HEK293T (cell line): Measurements from ENCODE around the gene CMTM1.

ENCODE experiments used
- CTCF ChIA-PET: fragments of 350-600 bp; formaldehyde crosslinking; extraction: SDS; loops from one replicate; lab custom pipeline; 2021; ENCODE audit warnings: antibody characterized with exemption, inconsistent platforms; lab: Yijun Ruan, JAX
- POLR2A ChIA-PET: fragments of 350-600 bp; formaldehyde crosslinking; extraction: SDS; loops from one replicate; lab custom pipeline; 2020; ENCODE audit warnings: antibody characterized with exemption, inconsistent platforms; lab: Yijun Ruan, JAX
- DNase-seq: peaks from one replicate; pipeline ENCODE4 v3.0.0; 2012; ENCODE audit warnings: mixed read lengths; ENCODE audit errors: extremely low spot score
- ARNT ChIP-seq: fragments of 450-650 bp; IDR thresholded peaks from 2 replicates; pipeline ENCODE4 v1.6.1; 2017; ENCODE audit warnings: mild to moderate bottlenecking
- BHLHE40 ChIP-seq: fragments of 450-650 bp; IDR thresholded peaks from 2 replicates; pipeline ENCODE4 v1.6.1; 2016; ENCODE audit warnings: mild to moderate bottlenecking, moderate library complexity, borderline replicate concordance
- CTBP1 ChIP-seq: fragments of 450-650 bp; IDR thresholded peaks from 2 replicates; pipeline ENCODE4 v1.6.1; 2016; ENCODE audit warnings: borderline replicate concordance
- ELF4 ChIP-seq: fragments of 450-650 bp; IDR thresholded peaks from 2 replicates; pipeline ENCODE4 v1.6.1; 2017; ENCODE audit warnings: antibody characterized with exemption
- FOXA1 ChIP-seq: fragments of 450-650 bp; IDR thresholded peaks from 2 replicates; pipeline ENCODE4 v1.6.1; 2016; ENCODE audit warnings: mild to moderate bottlenecking
- FOXK2 ChIP-seq: fragments of 450-650 bp; IDR thresholded peaks from 2 replicates; pipeline ENCODE4 v1.6.1; 2016; ENCODE audit warnings: mild to moderate bottlenecking
- FOXM1 ChIP-seq: fragments of 450-650 bp; IDR thresholded peaks from 2 replicates; pipeline ENCODE4 v1.6.1; 2017; ENCODE audit warnings: mild to moderate bottlenecking, borderline replicate concordance
- HDGF ChIP-seq: fragments of 450-650 bp; IDR thresholded peaks from 2 replicates; pipeline ENCODE4 v1.6.1; 2017; ENCODE audit warnings: antibody characterized with exemption, borderline replicate concordance
- L3MBTL2 ChIP-seq: fragments of 450-650 bp; conservative IDR thresholded peaks from 2 replicates; pipeline ENCODE4 v1.6.1; 2016; ENCODE audit warnings: mild to moderate bottlenecking
- LEF1 ChIP-seq: fragments of 450-650 bp; IDR thresholded peaks from 2 replicates; pipeline ENCODE4 v1.6.1; 2017; ENCODE audit warnings: mild to moderate bottlenecking, borderline replicate concordance
- NFRKB ChIP-seq: fragments of 450-650 bp; IDR thresholded peaks from 2 replicates; pipeline ENCODE4 v1.6.1; 2016; ENCODE audit warnings: mild to moderate bottlenecking, moderate library complexity
- SP1 ChIP-seq: fragments of 450-650 bp; IDR thresholded peaks from 2 replicates; pipeline ENCODE4 v1.6.1; 2017
- SUZ12 ChIP-seq: fragments of 450-650 bp; IDR thresholded peaks from 2 replicates; pipeline ENCODE4 v1.6.1; 2016; ENCODE audit warnings: mild to moderate bottlenecking
- TARDBP ChIP-seq: fragments of 450-650 bp; IDR thresholded peaks from 2 replicates; pipeline ENCODE4 v1.6.1; 2016
- ZNF384 ChIP-seq: fragments of 450-650 bp; IDR thresholded peaks from 2 replicates; pipeline ENCODE4 v1.6.1; 2016
- TF ChIP-seq, protein P1 (sequence below): fragments of 450-650 bp; IDR thresholded peaks from 2 replicates; pipeline ENCODE4 v1.6.1; 2016

Gene CMTM1

DNA sequence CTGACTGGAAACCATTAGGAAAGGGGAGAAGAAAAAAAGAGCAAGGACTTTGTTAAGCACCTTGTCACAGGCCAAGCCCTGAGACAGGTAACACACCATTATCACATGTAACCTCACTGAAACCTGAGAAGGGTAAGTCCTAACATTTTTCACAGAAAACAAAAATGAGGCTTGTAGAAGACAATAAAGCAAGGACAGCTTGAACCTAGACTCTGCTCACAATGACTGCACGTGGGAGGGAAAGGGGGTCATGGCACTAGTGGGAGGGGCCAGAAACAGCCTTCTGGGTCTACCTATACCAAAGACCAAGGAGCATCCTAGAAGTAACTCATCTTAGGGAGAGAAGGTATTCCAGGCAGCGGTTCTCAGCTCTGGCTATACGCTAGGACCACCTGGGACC lies 23.8 kb upstream of the CMTM1 start:
- ChIA-PET POLR2A (interaction anchor here (2.9 kb wide), 1 partner anchor 10 kb away, joined by 12 read pairs; the partner anchor contains the start of gene CKLF), CTCF (no interaction called here)
- no peak for DNase-seq
- TF ChIP-seq ELF4 (no peak), NFRKB (no peak), ZNF384 (no peak), L3MBTL2 (no peak)

DNA sequence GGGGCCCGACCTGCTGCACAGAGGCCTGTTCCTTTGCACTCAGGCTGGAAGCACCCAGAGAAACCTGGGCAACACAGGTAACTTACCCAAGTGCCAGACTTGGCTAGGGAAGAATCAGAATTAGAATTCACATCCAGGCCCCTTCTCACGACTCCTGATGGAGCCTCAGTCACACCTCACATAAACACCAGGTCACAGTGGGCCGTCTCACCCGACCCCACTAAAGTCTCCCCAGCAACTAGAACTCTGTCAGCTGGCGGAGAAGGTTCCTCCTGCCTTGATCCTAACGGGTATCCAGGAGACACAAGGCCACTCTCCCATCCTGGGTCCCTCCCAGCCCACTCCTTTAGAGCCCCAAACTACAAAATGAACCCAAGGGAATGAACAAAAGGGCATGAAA lies 22.7 kb upstream of the CMTM1 start:
- TF ChIP-seq FOXA1 (no peak), HDGF (no peak), SP1 (no peak), ELF4 (no peak), CTBP1 (no peak), FOXM1 (no peak), FOXK2 (no peak), SUZ12 (no peak), L3MBTL2 (no peak)
- TF ChIP-seq, protein P1, sequence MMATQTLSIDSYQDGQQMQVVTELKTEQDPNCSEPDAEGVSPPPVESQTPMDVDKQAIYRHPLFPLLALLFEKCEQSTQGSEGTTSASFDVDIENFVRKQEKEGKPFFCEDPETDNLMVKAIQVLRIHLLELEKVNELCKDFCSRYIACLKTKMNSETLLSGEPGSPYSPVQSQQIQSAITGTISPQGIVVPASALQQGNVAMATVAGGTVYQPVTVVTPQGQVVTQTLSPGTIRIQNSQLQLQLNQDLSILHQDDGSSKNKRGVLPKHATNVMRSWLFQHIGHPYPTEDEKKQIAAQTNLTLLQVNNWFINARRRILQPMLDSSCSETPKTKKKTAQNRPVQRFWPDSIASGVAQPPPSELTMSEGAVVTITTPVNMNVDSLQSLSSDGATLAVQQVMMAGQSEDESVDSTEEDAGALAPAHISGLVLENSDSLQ, result no peak
- ChIA-PET CTCF (no interaction called here), POLR2A (interaction anchor here (2.9 kb wide), 1 partner anchor 8 kb away, joined by 12 read pairs; the partner anchor contains the start of gene CKLF)
- no peak for DNase-seq

DNA sequence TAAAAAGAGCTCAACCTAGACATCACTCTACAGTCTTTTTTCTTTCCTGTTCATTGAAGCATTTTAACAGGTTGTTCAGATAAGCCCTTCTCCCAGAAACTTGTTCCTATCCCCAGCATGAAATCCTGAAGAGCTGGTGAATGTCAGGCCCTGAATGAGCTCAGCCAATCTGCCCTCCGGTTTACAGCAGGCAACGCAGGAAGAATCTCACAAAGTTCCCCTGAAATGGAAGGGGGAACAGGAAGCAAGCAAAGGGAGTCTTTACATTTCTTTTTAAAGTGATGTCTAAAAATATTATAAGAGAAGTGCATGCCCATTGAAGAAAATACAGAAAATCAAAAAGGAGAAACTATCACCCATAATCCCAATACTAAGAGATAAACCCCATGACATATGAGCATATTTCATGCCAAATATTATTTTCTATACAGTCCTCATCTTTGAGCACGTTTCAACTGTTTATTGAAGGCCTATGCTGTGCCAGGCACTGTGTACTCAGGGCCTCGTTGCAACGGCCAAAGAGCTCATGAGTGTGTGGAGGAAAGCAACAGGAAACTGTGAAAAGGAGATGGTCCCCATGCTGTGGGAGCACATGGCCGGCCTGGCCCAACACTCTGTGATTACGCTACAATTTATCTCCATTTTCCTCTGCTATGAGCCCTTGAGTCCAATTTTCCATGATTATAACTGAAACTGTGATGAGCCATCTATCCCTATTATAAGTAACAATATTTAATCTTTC lies 22.1 kb upstream of the CMTM1 start:
- ChIA-PET CTCF (no interaction called here), POLR2A (interaction anchor here (2.9 kb wide), 1 partner anchor 8 kb away, joined by 12 read pairs; the partner anchor contains the start of gene CKLF)
- TF ChIP-seq ZNF384 (no peak), FOXA1 (no peak), L3MBTL2 (no peak), CTBP1 (no peak), BHLHE40 (no peak), FOXK2 (no peak), NFRKB (no peak), SP1 (no peak), TARDBP (no peak), ARNT (no peak), LEF1 (no peak), FOXM1 (no peak), SUZ12 (no peak), ELF4 (no peak), HDGF (no peak)
- TF ChIP-seq, protein P1, result no peak
- DNase-seq, result no peak

DNA sequence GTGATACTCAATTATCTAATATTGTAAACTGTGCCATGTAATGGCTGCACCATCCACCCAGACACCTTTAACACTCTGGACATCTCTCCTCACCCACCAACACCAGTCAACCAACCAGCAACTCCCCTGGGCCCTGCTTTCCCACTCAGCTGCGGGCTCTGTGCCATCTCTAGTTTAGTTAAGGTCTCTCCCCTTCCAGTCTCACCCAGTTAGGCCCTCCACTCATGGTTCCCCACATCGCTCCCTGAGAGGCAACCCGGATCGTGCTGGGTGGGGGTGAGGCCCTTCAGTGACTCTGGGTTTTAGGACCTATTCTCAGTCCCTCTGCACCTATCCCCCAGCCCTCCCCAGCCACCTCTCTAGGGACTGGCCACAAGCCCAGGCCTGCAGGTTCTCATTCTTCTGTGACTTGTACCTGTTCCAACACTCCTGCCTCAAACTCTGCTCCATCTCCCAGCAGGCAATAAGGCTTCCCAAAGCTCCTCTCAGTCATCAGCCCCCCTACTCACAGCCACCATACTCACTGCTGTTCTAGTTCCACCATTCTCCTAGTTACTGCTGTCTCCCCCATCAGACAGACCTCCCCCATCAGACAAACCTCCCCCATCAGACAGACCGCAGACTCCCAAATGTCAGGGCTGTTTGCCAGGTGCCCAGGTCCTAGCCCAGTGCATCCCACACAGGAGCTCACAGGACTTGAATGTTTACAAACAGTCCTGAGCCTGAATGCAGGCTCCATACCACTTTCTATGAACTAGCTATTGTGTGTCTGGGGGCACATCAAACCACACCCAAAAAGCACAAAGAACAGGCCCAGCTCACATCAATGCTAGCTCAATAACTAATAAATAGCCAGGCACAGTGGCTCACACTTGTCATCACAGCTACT lies 18.9 kb upstream of the CMTM1 start:
- CTCF ChIA-PET, result interaction anchor here (0.5 kb wide), 1 partner anchor 165 kb away, joined by 4 read pairs; no protein-coding TSS in a partner anchor
- no peak for DNase-seq
- no peak for TF ChIP-seq CTBP1
- POLR2A ChIA-PET, result interaction anchor here (0.9 to 1.0 kb wide), 2 partner anchors 10 to 321 kb away, joined by 3 read pairs; no protein-coding TSS in a partner anchor

DNA sequence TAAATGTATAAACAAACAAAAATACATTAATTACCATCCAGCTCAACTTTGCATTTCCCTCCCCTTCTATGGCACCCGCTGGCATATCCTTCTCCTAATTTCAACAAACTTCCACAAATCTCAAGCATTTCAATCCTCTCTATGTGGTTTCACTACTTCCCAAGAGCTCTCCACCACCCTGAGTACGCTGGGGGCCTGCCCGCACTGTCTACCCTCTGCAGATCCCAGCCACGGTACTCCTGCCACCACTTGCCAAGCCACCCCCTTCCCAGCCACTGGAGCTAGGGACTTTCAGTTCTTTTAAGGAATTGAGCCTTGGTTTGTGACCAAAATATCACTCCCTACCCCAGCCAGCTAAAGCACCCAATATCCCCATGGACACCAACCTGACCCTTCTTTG lies 18.2 kb upstream of the CMTM1 start:
- ChIA-PET POLR2A (interaction anchor here (0.9 to 1.5 kb wide), 4 partner anchors 11 to 320 kb away, joined by 3 read pairs; partner anchors contain the start of gene CMTM2), CTCF (interaction anchor here (0.5 kb wide), 1 partner anchor 166 kb away, joined by 4 read pairs; no protein-coding TSS in a partner anchor)
- no peak for TF ChIP-seq FOXA1
- TF ChIP-seq BHLHE40, result no peak
- no peak for TF ChIP-seq FOXK2
- no peak for TF ChIP-seq LEF1
- no peak for TF ChIP-seq SP1
- no peak for TF ChIP-seq SUZ12
- no peak for TF ChIP-seq CTBP1
- no peak for TF ChIP-seq ARNT
- TF ChIP-seq NFRKB, result no peak
- TF ChIP-seq HDGF, result no peak
- TF ChIP-seq ELF4, result no peak
- no peak for TF ChIP-seq FOXM1
- no peak for TF ChIP-seq L3MBTL2
- TF ChIP-seq, protein P1, result no peak
- no peak for TF ChIP-seq ZNF384
- TF ChIP-seq TARDBP, result no peak

DNA sequence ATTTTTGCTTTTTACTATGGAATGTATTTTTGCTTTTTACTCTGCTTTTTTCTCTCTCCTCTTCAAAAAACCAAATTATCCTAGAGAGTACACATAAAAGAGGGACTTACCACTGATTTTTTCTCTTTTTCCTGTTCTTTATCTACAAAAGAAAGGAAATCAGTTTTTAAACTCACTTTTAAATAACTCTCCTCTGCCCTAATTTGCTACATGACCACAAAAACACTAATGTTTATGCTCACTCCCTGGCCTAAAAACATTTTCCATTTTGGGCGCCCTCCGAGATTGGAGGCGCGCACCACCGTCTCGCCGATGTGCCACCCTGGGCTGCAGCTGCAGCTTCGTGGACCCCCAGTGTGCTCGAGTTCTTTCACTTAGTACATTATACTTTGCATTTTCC lies 17.4 kb upstream of the CMTM1 start:
- CTCF ChIA-PET, result no interaction called here
- DNase-seq, result no peak
- POLR2A ChIA-PET, result interaction anchor here (0.6 to 1.5 kb wide), 4 partner anchors 10 to 31 kb away, joined by 3 to 4 read pairs (median 3); partner anchors contain the start of gene CMTM2
- TF ChIP-seq BHLHE40, result no peak
- TF ChIP-seq LEF1, result no peak
- TF ChIP-seq FOXA1, result no peak
- TF ChIP-seq, protein P1, result no peak
- no peak for TF ChIP-seq TARDBP
- no peak for TF ChIP-seq NFRKB
- TF ChIP-seq FOXM1, result no peak
- no peak for TF ChIP-seq SUZ12

More for the DNA sequence above, 18.2 kb upstream of the CMTM1 start:
- no peak for DNase-seq
